OCI-LY3 (cell line): ENCODE results near the gene UBAC2.

Experiments
- EZH2phosphoT487 ChIP-seq: fragments of 200-600 bp; shearing (Covaris generic); IDR thresholded peaks from 2 replicates; pipeline ENCODE4 v1.6.1; 2018; ENCODE audit warnings: antibody characterized with exemption, mixed run types, low read depth
- TF ChIP-seq, protein P1 (sequence below): fragments of 200-600, 300-600 bp; sonication (generic); IDR thresholded peaks from 2 replicates; pipeline ENCODE4 v1.5.1; 2014; ENCODE audit warnings: antibody characterized with exemption, low read length, low read depth

DNA sequence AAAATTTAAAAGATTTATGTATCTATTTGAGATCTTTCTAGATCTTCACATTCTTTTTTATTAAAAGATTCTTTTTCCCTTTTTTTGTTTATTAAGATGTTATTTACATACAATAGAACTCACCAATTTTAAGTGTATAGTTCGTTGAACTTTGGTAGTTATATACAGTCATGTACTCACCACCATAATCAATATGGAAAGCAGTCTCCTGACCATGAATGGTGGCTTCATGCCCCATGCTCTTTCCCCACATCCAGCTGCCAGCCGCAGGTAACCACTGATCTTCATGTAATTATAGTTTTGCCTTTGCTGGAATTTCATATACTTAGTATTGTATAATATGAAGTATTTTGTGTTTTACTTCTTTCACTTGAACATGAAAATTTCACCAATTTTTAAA lies 127.1 kb downstream of the UBAC2 start:
- TF ChIP-seq EZH2phosphoT487, result no peak
- TF ChIP-seq, protein P1, sequence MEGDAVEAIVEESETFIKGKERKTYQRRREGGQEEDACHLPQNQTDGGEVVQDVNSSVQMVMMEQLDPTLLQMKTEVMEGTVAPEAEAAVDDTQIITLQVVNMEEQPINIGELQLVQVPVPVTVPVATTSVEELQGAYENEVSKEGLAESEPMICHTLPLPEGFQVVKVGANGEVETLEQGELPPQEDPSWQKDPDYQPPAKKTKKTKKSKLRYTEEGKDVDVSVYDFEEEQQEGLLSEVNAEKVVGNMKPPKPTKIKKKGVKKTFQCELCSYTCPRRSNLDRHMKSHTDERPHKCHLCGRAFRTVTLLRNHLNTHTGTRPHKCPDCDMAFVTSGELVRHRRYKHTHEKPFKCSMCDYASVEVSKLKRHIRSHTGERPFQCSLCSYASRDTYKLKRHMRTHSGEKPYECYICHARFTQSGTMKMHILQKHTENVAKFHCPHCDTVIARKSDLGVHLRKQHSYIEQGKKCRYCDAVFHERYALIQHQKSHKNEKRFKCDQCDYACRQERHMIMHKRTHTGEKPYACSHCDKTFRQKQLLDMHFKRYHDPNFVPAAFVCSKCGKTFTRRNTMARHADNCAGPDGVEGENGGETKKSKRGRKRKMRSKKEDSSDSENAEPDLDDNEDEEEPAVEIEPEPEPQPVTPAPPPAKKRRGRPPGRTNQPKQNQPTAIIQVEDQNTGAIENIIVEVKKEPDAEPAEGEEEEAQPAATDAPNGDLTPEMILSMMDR, result no peak
